Right ventricle myocardium superior (tissue), 1 donor: Measurements from ENCODE around the gene CD4. TPM values are rescaled to one million over a fixed set of nuclear protein-coding genes. Genes with fewer than 3 reads are reported as not detected.

Experiments used
- ATAC-seq: fragments of 200-7000 bp; cut with Tn5 transposase; one replicate; pipeline ENCODE4 v1.9.1; 2020; ENCODE audit warnings: mild to moderate bottlenecking; ENCODE audit not compliant: poor library complexity
- DNase-seq: peaks from one replicate; pipeline ENCODE4 v3.0.0-alpha.2; 2020
- intact Hi-C: fragments of 100-400 bp; cut with DNase I; formaldehyde crosslinking; loops from one replicate; pipeline ENCODE4 v1.11.2; 2022
- total RNA-seq: library from RNA; stranded (reverse); fragmentation: NEBNext Ultra II Directional; extraction: Animal tissue kit (Norgen Biotek cat#: 25700); gene quantifications from one replicate; pipeline ENCODE4 v1.2.1, GENCODE V29; 2021
- donor health status: DM: no; HTN: yes; CAD: no; lungs with severe emphysema.

CD4 gene
- total RNA-seq, 1 donor from 2014 or later: 10.4 TPM

GRCh38 chr12:6823182-6824084, 34.1 kb downstream of the CD4 start:
- no peak for DNase-seq
- no peak for ATAC-seq
- intact Hi-C loops: no loop called here

GRCh38 chr12:6824085-6824775, 34.9 kb downstream of the CD4 start:
- ATAC-seq (no peak), DNase-seq (no peak)
- intact Hi-C loops: no loop called here

- DNase-seq: no peak
- intact Hi-C loops: loop anchor here (5.0 kb wide), 2 partner anchors 73 to 88 kb away; partner anchors contain the start of gene MLF2
- ATAC-seq: no peak
These were observed 35.6 kb downstream of the CD4 start for GRCh38 chr12:6824901-6825381.

- ATAC-seq (peak; percentile 62), DNase-seq (peak; percentile 91)
- intact Hi-C loops: loop anchor here (5.0 kb wide), 2 partner anchors 73 to 88 kb away; partner anchors contain the start of gene MLF2
These were observed 36.2 kb downstream of the CD4 start for GRCh38 chr12:6825398-6826124.

- DNase-seq (no peak), ATAC-seq (no peak)
- intact Hi-C loops: loop anchor here (5.0 kb wide), 2 partner anchors 74 to 89 kb away; partner anchors contain the start of gene MLF2
These were observed 36.9 kb downstream of the CD4 start for GRCh38 chr12:6826125-6826733.

- intact Hi-C loops: loop anchor here (5.0 kb wide), 2 partner anchors 75 to 90 kb away; partner anchors contain the start of gene MLF2
- no peak for DNase-seq
- ATAC-seq: no peak
These were observed 37.6 kb downstream of the CD4 start for GRCh38 chr12:6826734-6827436.

- ATAC-seq (peak; percentile 66), DNase-seq (peak; percentile 92)
- intact Hi-C loops: loop anchor here (5.0 kb wide), 2 partner anchors 75 to 90 kb away; partner anchors contain the start of gene MLF2
These were observed 38.1 kb downstream of the CD4 start for GRCh38 chr12:6827437-6827911.

GRCh38 chr12:6827982-6828780, 38.9 kb downstream of the CD4 start, which contains the start of gene P3H3:
P3H3 (plus strand) TSS chr12:6828407; CDS start chr12:6828441, 34 bp downstream.
- intact Hi-C loops: loop anchor here (5.0 kb wide), 2 partner anchors 76 to 91 kb away; partner anchors contain the start of gene MLF2
- ATAC-seq: peak; percentile 33
- peak; percentile 58 for DNase-seq

- peak; percentile 54 for DNase-seq
- intact Hi-C loops: loop anchor here (5.0 kb wide), 2 partner anchors 77 to 92 kb away; partner anchors contain the start of gene MLF2
These were observed 39.6 kb downstream of the CD4 start for GRCh38 chr12:6828781-6829535.

GRCh38 chr12:6829536-6830220, 40.4 kb downstream of the CD4 start:
- DNase-seq (no peak), ATAC-seq (peak; percentile 4)
- intact Hi-C loops: loop anchor here (5.0 kb wide), 2 partner anchors 77 to 92 kb away; partner anchors contain the start of gene MLF2

More at GRCh38 chr12:6828781-6829535, 39.6 kb downstream of the CD4 start:
- peak; percentile 32 for ATAC-seq

- ATAC-seq: no peak
- intact Hi-C loops: no loop called here
- no peak for DNase-seq
These were observed 41.1 kb downstream of the CD4 start for GRCh38 chr12:6830286-6830890.

- ATAC-seq: no peak
- intact Hi-C loops: no loop called here
- no peak for DNase-seq
These were observed 41.7 kb downstream of the CD4 start for GRCh38 chr12:6830999-6831398.

GRCh38 chr12:6831450-6831995, 42.2 kb downstream of the CD4 start:
- intact Hi-C loops: no loop called here
- ATAC-seq (no peak), DNase-seq (no peak)

GRCh38 chr12:6832125-6832524, 42.8 kb downstream of the CD4 start:
- intact Hi-C loops: no loop called here
- DNase-seq (no peak), ATAC-seq (no peak)
